Measurements from ENCODE around the gene AFAP1L2.

AFAP1L2 gene, protein sequence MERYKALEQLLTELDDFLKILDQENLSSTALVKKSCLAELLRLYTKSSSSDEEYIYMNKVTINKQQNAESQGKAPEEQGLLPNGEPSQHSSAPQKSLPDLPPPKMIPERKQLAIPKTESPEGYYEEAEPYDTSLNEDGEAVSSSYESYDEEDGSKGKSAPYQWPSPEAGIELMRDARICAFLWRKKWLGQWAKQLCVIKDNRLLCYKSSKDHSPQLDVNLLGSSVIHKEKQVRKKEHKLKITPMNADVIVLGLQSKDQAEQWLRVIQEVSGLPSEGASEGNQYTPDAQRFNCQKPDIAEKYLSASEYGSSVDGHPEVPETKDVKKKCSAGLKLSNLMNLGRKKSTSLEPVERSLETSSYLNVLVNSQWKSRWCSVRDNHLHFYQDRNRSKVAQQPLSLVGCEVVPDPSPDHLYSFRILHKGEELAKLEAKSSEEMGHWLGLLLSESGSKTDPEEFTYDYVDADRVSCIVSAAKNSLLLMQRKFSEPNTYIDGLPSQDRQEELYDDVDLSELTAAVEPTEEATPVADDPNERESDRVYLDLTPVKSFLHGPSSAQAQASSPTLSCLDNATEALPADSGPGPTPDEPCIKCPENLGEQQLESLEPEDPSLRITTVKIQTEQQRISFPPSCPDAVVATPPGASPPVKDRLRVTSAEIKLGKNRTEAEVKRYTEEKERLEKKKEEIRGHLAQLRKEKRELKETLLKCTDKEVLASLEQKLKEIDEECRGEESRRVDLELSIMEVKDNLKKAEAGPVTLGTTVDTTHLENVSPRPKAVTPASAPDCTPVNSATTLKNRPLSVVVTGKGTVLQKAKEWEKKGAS

DNA sequence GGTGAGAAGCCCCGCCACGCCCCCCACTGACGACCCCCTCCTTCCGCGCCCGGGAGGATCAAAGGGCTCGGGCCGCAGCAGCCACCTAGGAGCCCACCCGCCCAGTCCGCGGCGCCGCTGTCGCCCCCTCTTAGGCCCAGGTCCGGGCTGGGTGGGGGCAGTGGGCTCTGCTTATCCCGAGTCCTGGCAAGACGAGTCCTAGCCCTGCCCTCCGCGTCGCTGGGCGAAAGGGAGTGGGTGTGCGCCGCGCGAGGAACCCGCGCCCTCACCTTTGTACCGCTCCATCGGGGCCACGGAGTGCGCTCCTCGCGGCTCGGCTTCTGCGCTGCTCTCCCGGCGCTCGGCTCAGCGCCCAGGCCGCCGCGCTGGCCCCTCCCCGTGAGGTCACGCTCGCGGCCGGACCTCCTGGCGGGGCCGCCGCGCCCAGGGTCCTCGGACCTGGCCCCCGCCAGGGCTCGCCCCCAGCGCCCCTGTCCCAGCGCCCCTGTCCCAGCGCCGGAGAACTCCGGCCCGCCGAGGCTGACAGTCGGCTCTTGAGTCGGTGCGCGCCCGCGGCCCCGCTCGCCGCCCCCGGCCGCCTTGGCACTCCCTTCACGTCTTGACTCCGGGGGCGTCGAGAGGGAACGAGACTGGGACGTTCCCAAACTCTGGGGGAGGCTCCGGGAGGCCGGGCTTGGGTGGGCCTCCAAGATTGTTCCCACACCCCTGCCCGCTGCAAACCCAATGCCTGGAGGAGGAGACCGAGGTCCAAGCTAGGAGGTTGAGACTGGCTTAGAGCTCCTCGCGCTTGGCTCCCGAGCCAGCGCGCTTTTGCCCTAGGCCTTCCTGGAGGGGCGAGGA lies at the start of gene AFAP1L2:
Gene AFAP1L2 (minus strand): TSS at position 332 of the 840 bp plus-strand sequence. CDS start 47 bp downstream, at position 285.
- peak within 1 kb of the TSS; percentile 3; the same call in 1 of the 2 replicates for H3K27ac ChIP-seq
- no peak for TF ChIP-seq CTCF (conservative IDR thresholded peaks at IDR 0.05)

DNA sequence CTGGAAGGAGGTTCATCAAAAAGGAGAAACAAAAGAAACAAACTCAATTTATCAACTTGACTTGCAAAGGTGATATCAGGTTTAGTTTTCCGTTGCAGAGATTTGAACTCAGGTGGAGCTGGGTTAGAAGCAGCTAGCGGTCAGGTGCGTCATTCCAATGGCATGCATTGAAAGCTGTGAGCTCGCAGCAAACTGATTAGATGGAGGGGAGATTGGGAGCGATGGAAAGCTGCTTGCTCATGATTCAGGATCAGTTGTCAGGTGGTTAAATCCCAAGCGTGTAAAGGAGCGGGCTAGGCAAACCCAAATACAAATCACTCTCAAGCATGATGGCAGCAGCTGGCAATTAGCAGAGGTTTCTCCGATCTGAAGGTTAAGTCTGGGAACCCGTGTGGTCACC lies 49.3 kb upstream of the AFAP1L2 start:
- H3K27ac ChIP-seq: no peak overlapping the region
- no peak for TF ChIP-seq CTCF (conservative IDR thresholded peaks at IDR 0.05)

GRCh38 chr10:114448897-114449296 lies 44.6 kb upstream of the AFAP1L2 start:
- no peak overlapping the region for H3K27ac ChIP-seq
- TF ChIP-seq CTCF (conservative IDR thresholded peaks at IDR 0.05): no peak

- no peak for TF ChIP-seq CTCF (conservative IDR thresholded peaks at IDR 0.05)
- no peak overlapping the region for H3K27ac ChIP-seq
Observed at GRCh38 chr10:114445332-114445731, 41.0 kb upstream of the AFAP1L2 start.

DNA sequence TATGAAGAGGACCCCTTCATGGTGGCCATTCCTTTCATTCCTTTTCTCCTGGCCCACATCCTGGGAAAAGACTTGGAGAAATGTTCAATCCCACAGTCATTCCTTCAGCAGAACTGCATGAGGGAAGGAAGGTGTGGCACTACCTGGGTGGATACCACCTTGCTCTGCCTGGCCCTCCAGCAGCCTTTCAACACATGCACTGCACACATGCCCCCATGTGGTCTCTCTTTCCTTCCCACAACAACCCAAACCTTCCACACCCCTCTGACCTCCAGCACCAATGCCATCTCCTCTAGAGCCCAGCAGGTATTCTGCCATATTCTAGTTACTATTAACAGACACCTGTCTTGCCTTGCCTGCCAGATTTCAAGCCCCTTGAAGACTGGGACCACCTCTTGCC lies 40.5 kb upstream of the AFAP1L2 start:
- TF ChIP-seq CTCF (conservative IDR thresholded peaks at IDR 0.05): no peak
- H3K27ac ChIP-seq: no peak overlapping the region

- TF ChIP-seq CTCF (conservative IDR thresholded peaks at IDR 0.05): no peak
- no peak overlapping the region for H3K27ac ChIP-seq
Observed at GRCh38 chr10:114442091-114442630, 37.9 kb upstream of the AFAP1L2 start.

Measured in VCaP (cell line).